HG03558 (cell line): ENCODE data around the gene MRPS2.
"Not testable (repeated sequence)": the region's sequence is repeated elsewhere in the genome, so short reads cannot be mapped to it uniquely, and the experiment has no call there.

ENCODE experiments used
- ATAC-seq: cut with Tn5 transposase; IDR thresholded peaks from one replicate; pipeline ENCODE4 v1.9.1; 2021; ENCODE audit warnings: moderate number of reproducible peaks; ENCODE audit not compliant: unreplicated experiment; ENCODE audit errors: extremely low read depth

MRPS2 gene

DNA sequence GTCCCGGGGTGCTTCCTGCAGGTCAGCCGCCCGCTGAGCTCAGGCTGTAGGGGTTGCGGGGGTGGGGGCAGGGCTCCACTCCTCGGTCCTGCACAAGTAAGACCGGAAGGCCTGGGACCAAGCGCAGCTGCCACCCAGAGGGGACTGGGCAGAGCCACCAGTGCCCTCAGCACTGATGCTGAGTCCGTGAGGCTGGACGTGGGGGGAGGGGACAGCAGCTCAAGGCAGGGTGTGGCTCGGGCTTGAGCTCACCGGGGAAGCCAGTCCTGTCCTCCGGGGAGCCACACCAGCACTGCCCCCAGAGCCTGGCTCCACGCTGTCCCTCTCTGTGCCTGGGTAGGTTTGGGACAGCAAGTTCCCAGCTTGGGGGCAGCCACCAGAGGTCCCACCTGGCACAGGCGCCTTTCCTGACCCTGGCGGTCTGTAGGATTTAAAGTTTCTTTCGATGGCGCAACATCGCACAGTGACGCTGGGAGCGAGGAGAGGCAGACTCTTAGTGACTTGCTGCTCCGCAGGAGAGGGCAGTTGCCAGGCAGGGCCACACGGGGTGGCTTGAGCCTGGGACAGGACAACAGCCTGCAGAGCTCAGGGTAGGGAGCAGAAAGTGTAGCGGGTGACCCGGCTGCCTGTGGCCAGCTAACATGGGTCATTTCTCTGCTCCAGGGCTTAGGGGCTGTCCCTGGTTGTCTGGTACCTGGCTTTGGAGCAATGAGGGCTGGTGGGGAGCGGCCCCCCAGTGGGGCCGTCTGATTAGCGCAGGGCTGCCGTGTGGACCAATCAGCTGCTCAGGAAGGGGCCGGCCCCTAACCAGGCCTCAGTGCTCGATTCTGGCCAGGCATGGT is 26.5 kb downstream of the MRPS2 start:
- no peak for ATAC-seq

DNA sequence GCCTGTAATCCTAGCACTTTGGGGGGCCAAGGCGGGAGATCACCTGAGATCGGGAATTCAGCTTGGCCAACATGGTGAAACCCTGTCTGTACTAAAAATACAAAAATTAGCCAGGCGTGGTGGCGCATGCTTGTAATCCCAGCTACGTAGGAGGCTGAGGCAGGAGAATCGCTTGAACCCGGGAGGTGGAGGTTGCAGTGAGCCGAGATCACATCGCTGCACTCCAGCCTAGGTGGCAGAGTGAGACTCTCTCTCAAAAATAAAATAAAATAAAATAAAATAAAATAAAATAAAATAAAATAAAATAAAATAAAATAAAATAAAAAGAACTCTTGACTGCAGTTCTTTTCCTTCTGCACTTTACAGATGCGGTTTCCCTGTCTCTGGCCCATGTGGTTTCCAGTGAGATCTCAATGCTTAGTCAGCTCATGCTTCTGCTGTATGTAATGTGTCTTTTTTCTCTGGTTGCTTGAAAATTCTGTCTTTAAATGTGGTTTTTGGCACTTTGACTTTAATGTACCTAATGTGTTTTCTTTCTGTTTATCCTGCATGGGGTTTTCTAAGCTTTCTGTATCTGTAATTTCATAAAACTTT is 28.5 kb downstream of the MRPS2 start:
- not testable (repeated sequence) for ATAC-seq

GRCh38 chr9:135530146-135530545 is 29.7 kb downstream of the MRPS2 start:
- no peak for ATAC-seq

DNA sequence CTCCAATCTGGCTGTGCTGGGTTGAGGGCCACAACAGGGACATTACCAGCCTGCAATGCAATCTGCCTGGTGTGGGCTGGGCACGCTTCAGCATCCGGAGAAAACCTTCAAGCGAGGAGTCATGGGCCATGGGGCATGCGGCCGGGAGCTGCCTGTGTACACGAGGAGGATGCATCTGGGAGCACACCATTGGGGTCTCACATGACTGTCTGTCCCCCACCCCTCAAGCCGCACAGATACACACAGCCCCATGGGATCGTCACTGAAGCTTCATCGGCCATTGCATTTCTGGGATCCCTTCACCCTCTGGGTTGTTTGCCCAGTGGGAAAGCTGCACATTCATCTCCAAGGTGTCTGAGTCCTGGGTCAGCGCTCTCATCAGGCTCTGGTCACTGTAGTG is 30.6 kb downstream of the MRPS2 start:
- no peak for ATAC-seq

GRCh38 chr9:135533113-135533512 is 32.6 kb downstream of the MRPS2 start:
- ATAC-seq = no peak

DNA sequence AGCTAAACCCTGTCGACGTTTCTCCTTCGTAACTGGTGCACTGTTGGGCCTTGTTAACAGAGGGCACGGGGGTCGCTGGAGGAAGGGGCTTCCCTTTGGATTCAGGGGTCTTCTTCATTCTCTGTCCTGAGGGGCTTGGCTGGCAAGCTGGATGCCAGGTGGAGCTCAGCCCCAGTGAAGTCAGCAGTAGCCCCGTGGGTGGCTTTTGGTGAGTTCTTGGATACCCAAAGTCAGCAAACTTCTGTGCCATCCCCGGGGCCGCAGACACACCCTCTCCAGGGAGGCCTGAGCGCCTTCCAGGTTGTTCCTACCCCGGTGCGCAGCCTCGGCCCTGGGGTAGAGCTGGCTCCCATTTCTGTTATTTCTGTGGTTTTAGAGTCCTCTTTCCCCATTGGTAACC is 33.2 kb downstream of the MRPS2 start:
- ATAC-seq = no peak

DNA sequence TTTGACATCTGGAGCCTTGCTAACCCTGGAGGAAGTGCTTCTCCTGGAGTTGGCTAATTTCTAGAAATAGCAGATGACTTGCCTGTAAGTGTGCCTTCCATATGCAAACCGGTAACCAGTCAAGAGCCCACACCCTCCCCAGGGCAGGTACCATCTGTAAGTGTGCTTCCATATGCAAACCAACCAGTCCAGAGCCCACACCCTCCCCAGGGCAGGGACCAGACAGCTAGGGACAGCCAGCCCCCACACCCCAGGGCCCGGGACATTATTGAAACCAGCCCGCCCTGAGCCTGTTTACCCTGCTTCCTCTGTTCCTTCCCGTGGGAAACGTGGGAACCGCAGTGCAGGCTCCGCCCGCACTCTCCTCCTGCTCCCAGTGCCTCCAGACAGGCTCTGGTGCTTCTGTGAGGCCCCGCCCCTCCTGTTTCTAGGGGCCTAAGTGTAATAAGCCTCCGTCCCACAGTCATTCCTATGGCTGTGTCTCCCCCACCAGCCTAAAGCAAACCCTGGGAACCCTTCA is 33.8 kb downstream of the MRPS2 start:
- ATAC-seq = not testable (repeated sequence)

DNA sequence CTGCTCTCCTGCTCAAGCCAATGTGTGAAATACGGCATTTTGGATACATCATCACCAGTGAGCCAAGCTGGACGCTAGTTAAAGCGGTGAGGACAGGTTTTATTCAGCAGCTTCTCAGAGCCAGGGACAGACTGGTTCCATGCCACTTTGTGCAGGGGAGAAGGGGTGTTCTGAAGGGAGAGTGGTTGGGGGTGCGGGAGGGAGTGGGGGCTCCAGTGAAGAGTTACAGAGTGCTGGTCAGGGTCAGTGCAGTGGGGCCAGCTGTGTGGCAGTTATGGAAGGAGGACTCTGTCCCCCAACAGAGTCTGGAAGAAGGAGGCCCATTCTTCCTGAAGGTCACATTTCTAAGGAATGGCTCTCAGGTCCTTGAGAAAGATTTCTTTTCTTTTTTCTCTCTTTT is 34.3 kb downstream of the MRPS2 start:
- not testable (repeated sequence) for ATAC-seq

GRCh38 chr9:135535631-135536030 is 35.1 kb downstream of the MRPS2 start:
- not testable (repeated sequence) for ATAC-seq

DNA sequence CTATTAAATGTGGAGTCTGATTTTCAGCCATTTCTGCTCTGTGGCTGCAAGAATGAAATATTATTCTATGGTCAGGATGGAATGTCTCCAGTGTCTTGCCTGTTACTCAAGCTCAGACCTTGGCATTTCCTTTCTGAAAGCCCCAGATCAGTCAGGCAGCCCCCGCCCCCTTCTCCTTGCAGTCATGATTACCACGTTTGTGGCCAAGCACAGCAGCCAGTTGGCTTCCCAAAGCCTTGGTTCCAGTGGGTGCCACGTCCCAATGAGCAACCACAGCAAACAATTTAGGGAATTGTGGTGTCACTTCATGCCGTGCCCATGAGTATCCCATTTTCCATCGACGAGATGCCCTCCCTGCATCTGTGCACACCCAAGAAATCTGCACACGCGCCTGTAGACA is 35.7 kb downstream of the MRPS2 start:
- ATAC-seq = no peak

- not testable (repeated sequence) for ATAC-seq
Measured at GRCh38 chr9:135543262-135543894, 42.9 kb downstream of the MRPS2 start.

GRCh38 chr9:135544981-135545635 is 44.6 kb downstream of the MRPS2 start:
- ATAC-seq = no peak

DNA sequence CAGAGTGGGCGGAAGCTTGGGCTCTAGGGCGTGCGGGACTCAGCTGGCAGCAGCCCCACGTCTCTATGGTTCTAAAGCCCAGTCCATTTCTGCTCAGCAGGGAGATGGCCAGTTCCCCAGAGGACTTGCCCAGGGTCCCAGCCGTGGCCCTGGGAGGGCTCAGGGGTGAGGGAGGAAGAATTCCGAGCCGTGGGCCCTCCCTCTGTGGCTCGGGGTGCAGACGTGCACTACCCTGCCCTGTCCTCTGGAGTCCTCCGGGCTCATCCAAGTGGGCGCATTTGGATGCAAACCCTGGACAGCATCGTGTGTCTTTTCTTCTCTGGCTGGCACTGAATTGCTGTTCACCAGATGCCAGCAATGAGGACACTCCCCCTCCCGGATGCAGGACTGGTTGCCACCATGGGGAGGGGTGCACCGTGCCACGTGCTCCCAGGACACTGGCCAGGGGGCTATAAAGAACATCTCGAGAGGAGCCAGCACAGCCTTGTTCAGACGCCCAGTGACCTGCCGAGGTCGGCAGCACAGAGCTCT is 45.2 kb downstream of the MRPS2 start, which contains the start of gene OBP2A:
Gene OBP2A, plus strand, starts transcription at position 481 of the 531 bp plus-strand sequence. CDS start 55 bp downstream, outside the sequence.
- ATAC-seq = not testable (repeated sequence)

- not testable (repeated sequence) for ATAC-seq
Measured at GRCh38 chr9:135546792-135547617, 46.5 kb downstream of the MRPS2 start.

DNA sequence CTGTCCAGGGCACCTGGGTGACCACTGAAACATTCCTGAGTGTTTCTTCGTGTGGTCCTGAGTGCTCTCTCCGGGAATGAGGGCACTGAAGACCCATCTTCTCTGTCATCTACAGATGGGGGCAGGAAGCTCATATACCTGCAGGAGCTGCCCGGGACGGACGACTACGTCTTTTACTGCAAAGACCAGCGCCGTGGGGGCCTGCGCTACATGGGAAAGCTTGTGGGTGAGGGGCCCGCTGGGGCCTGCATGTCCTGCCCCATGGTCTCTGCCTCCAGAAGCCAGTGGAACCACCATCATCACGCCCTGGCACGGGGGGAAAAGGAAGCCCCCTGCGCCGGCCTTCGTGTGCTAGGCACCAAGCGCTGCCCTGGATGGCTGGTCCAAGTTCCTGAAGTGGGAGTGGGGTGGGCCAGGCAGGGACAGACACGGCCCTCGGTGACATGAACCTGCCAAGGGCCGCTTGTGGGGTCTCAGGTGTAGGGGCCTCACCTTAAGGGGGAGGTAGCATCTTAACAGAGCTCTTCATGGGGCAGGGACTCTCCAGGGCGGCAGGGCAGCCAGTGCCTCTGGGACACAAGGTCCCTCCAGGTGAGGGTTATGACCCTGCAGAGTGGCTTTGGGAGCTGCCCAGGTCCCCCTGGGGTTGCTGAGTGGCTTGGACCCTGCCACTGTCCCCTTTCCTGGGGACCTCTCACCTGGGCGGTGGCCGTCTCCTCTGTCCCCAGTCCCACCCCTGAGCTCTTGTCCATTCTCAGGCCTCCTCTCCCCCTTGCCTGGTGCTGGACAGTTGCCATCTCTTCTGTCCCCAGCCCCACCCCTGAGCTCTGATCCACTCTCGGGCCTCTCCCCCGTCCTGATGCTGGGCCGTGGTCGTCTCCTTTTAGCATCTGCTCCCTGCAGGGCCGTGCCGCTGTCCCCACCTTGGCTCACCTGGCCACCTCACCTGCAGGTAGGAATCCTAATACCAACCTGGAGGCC is 47.6 kb downstream of the MRPS2 start:
- ATAC-seq = no peak

DNA sequence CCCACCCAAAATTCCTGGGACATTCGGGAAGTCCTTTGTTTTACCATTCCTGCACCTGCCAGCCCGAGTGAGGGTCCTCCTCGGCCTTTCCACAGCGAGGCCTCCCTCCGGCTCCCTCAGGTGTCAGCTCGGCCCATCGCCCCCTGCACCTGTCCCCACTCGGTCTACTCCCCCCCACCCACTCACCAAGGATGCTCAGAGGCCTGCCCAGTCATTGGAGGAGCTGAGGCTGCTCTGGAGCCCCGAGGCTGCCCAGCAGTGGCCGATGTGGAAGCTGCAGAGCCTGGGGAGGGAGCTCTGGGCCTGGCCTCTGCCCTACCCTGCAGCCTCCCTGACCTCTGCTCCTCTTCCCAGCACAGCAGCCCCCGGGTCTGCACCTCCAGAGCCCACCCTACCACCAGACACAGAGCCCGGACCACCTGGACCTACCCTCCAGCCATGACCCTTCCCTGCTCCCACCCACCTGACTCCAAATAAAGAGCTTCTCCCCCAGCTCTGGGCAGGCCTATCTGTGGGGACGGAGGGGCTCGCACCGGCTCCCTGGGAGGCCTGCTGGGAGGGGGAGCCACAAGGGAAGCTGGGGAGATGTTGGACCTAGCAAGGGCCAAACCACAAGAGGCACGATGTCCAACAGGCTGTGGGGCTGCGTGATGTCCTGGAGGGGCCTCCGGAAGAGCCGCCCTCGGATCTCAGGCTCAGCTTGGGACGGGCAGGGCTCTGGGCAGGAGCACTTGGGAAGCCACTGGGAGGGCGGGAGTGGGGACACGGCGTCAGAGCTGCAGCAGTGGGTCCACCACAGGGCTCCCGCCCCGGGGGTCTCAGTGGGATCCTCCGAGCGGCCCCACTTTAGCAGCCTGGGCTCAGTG is 49.2 kb downstream of the MRPS2 start:
- ATAC-seq = not testable (repeated sequence)

- ATAC-seq = no peak
Measured at GRCh38 chr9:135550344-135550918, 49.9 kb downstream of the MRPS2 start.
